HepG2 (cell line): ENCODE data around the gene COASY. TPM values are rescaled to one million over a fixed set of nuclear protein-coding genes. Genes with fewer than 3 reads are reported as not detected.

Experiments used
- ADNP ChIP-seq: sonication (generic); formaldehyde crosslinking; IDR thresholded peaks from 2 replicates; pipeline ENCODE4 v1.4.0; 2020; ENCODE audit warnings: missing genetic modification reagents
- DPF2 ChIP-seq: sonication (generic); formaldehyde crosslinking; IDR thresholded peaks from 2 replicates; pipeline ENCODE4 v1.4.0; 2020; ENCODE audit warnings: mild to moderate bottlenecking, low read depth, missing genetic modification reagents, borderline replicate concordance
- HHEX ChIP-seq: IDR thresholded peaks from 2 replicates; pipeline ENCODE4 v1.6.1; 2016; ENCODE audit warnings: control low read depth
- HNF4A ChIP-seq: sonication (generic); formaldehyde crosslinking; IDR thresholded peaks from 2 replicates; pipeline ENCODE4 v1.4.0; 2020; ENCODE audit warnings: missing genetic modification reagents
- IKZF5 ChIP-seq: IDR thresholded peaks from 2 replicates; pipeline ENCODE4 v1.6.1; 2018; ENCODE audit warnings: missing genetic modification reagents, mild to moderate bottlenecking, missing compliant biosample characterization
- IRF9 ChIP-seq: sonication (generic); formaldehyde crosslinking; IDR thresholded peaks from 2 replicates; pipeline ENCODE4 v1.8.0; 2022; ENCODE audit warnings: missing genetic modification reagents, mild to moderate bottlenecking, borderline replicate concordance
- JUNB ChIP-seq: sonication (generic); formaldehyde crosslinking; IDR thresholded peaks from 2 replicates; pipeline ENCODE4 v1.8.0; 2022; ENCODE audit warnings: missing genetic modification reagents, mild to moderate bottlenecking, borderline replicate concordance
- RBFOX2 ChIP-seq: fragments of 200-400 bp; formaldehyde crosslinking; IDR thresholded peaks from 2 replicates; pipeline ENCODE4 v1.6.1; 2017; ENCODE audit warnings: low read depth, mild to moderate bottlenecking, low read length
- REPIN1 ChIP-seq: sonication (generic); formaldehyde crosslinking; IDR thresholded peaks from 2 replicates; pipeline ENCODE4 v1.8.0; 2022; ENCODE audit warnings: missing genetic modification reagents, low read depth, mild to moderate bottlenecking, borderline replicate concordance
- SIX4 ChIP-seq: sonication (generic); formaldehyde crosslinking; IDR thresholded peaks from 2 replicates; pipeline ENCODE4 v1.4.0; 2020; ENCODE audit warnings: missing genetic modification reagents
- SRF ChIP-seq: IDR thresholded peaks from 2 replicates; pipeline ENCODE4 v1.6.1; 2011; ENCODE audit warnings: mild to moderate bottlenecking, low read depth, low read length, moderate library complexity
- TOE1 ChIP-seq: sonication (generic); formaldehyde crosslinking; IDR thresholded peaks from 2 replicates; pipeline ENCODE4 v1.4.0; 2020; ENCODE audit warnings: mild to moderate bottlenecking, missing genetic modification reagents
- TOPORS ChIP-seq: sonication (generic); formaldehyde crosslinking; IDR thresholded peaks from 2 replicates; pipeline ENCODE4 v1.8.0; 2023; ENCODE audit warnings: mild to moderate bottlenecking, missing genetic modification reagents
- ZBTB1 ChIP-seq: sonication (generic); formaldehyde crosslinking; IDR thresholded peaks from 2 replicates; pipeline ENCODE4 v1.4.0; 2020; ENCODE audit warnings: missing genetic modification reagents, borderline replicate concordance
- ZFP41 ChIP-seq: sonication (generic); formaldehyde crosslinking; IDR thresholded peaks from 2 replicates; pipeline ENCODE4 v1.4.0; 2020; ENCODE audit warnings: mild to moderate bottlenecking, missing genetic modification reagents, borderline replicate concordance
- ZFY ChIP-seq: sonication (generic); formaldehyde crosslinking; IDR thresholded peaks from 2 replicates; pipeline ENCODE4 v1.4.0; 2020; ENCODE audit warnings: missing genetic modification reagents
- ZMYM4 ChIP-seq: sonication (generic); formaldehyde crosslinking; IDR thresholded peaks from 2 replicates; pipeline ENCODE4 v1.8.1; 2023; ENCODE audit warnings: mild to moderate bottlenecking, missing genetic modification reagents
- ZNF280D ChIP-seq: sonication (generic); formaldehyde crosslinking; IDR thresholded peaks from 2 replicates; pipeline ENCODE4 v1.5.1; 2020; ENCODE audit warnings: mild to moderate bottlenecking, missing genetic modification reagents
- ZNF512 ChIP-seq: sonication (generic); formaldehyde crosslinking; IDR thresholded peaks from 2 replicates; pipeline ENCODE4 v1.4.0; 2020; ENCODE audit warnings: mild to moderate bottlenecking, missing genetic modification reagents
- ZNF552 ChIP-seq: sonication (generic); formaldehyde crosslinking; IDR thresholded peaks from 2 replicates; pipeline ENCODE4 v1.9.0; 2022; ENCODE audit warnings: missing genetic modification reagents, mild to moderate bottlenecking, borderline replicate concordance
- ZNF788 ChIP-seq: sonication (generic); formaldehyde crosslinking; IDR thresholded peaks from 2 replicates; pipeline ENCODE4 v1.5.0; 2020; ENCODE audit warnings: mild to moderate bottlenecking, missing genetic modification reagents, borderline replicate concordance
- ZNF790 ChIP-seq: sonication (generic); formaldehyde crosslinking; IDR thresholded peaks from 2 replicates; pipeline ENCODE4 v1.8.0; 2022; ENCODE audit warnings: missing genetic modification reagents, mild to moderate bottlenecking, borderline replicate concordance
- polyA plus RNA-seq, 8 experiments: library from polyadenylated mRNA; depleted of rRNA in 3 of 8; stranded (reverse) in 7 of 8; unstranded in 1 of 8; fragments of >200 nt; fragmentation: Illumina TruSeq in 4 of 8; extraction: Trizol in 4 of 8; gene quantifications; 2 replicates each; pipeline versions ENCODE4 v1.2.1 to v1.2.3, GENCODE V29; 2011 to 2016; ENCODE audit warnings: low read depth in 4 of 8, missing spikeins in 1 of 8, mixed read lengths in 1 of 8; ENCODE audit not compliant: insufficient read depth in 1 of 8
- total RNA-seq, 5 experiments: library from RNA; depleted of rRNA; stranded (reverse); fragments of >200 nt; fragmentation: Illumina TruSeq; extraction: Trizol; gene quantifications; 2 replicates each; pipeline ENCODE4 v1.2.3, GENCODE V29; 2016; ENCODE audit warnings: low read depth in 1 of 5

Gene COASY
- total and polyA plus RNA-seq, 2 of the 13 experiments (the other 11 are each of a cell fraction or from before 2014, with no cell fraction given), result 90.7 to 125 TPM

- TF ChIP-seq ZNF512, result no peak
- TF ChIP-seq IRF9 (CRISPR knock-in tag), result peak; percentile 62; the same call in 1 of the 2 replicates
- peak; percentile 98 for TF ChIP-seq RBFOX2
- TF ChIP-seq IKZF5 (CRISPR knock-in tag), result peak; percentile 75; the same call in 1 of the 2 replicates
- no peak for TF ChIP-seq SRF
- no peak for TF ChIP-seq TOE1
- no peak; the same call in 1 of the 2 replicates for TF ChIP-seq ZNF790
- TF ChIP-seq HNF4A (CRISPR knock-in tag), result no peak
- TF ChIP-seq REPIN1 (CRISPR knock-in tag), result peak; percentile 82
- TF ChIP-seq HHEX, result no peak
- TF ChIP-seq ZFY (CRISPR knock-in tag), result peak; percentile 98
- TF ChIP-seq ZMYM4, result peak; percentile 71; the same call in 1 of the 2 replicates
- 0 out of 2 replicates have a peak, but pooled peaks have one; percentile 56 for TF ChIP-seq TOPORS (CRISPR knock-in tag)
- TF ChIP-seq JUNB, result no peak
- TF ChIP-seq SIX4, result peak; percentile 28; the same call in 1 of the 2 replicates
- TF ChIP-seq DPF2 (CRISPR knock-in tag), result no peak
- TF ChIP-seq ZFP41 (CRISPR knock-in tag), result no peak
- TF ChIP-seq ZBTB1 (CRISPR knock-in tag), result no peak
- no peak for TF ChIP-seq ADNP (CRISPR knock-in tag)
- TF ChIP-seq ZNF280D, result peak; percentile 65; the same call in 1 of the 2 replicates
- TF ChIP-seq ZNF552 (CRISPR knock-in tag), result no peak; the same call in 1 of the 2 replicates
- TF ChIP-seq ZNF788 (CRISPR knock-in tag), result peak; percentile 51; the same call in 1 of the 2 replicates
Measured at GRCh38 chr17:42609182-42609813, 47.4 kb downstream of the COASY start, which contains the start of the genes RETREG3 and TUBG1 (continued).
